HG02759 (cell line): ENCODE data around the gene GRIP1.

ENCODE experiments used
- ATAC-seq: cut with Tn5 transposase; IDR thresholded peaks from one replicate; pipeline ENCODE4 v1.9.1; 2021; ENCODE audit warnings: mild to moderate bottlenecking, moderate library complexity; ENCODE audit not compliant: unreplicated experiment

The GRIP1 gene

DNA sequence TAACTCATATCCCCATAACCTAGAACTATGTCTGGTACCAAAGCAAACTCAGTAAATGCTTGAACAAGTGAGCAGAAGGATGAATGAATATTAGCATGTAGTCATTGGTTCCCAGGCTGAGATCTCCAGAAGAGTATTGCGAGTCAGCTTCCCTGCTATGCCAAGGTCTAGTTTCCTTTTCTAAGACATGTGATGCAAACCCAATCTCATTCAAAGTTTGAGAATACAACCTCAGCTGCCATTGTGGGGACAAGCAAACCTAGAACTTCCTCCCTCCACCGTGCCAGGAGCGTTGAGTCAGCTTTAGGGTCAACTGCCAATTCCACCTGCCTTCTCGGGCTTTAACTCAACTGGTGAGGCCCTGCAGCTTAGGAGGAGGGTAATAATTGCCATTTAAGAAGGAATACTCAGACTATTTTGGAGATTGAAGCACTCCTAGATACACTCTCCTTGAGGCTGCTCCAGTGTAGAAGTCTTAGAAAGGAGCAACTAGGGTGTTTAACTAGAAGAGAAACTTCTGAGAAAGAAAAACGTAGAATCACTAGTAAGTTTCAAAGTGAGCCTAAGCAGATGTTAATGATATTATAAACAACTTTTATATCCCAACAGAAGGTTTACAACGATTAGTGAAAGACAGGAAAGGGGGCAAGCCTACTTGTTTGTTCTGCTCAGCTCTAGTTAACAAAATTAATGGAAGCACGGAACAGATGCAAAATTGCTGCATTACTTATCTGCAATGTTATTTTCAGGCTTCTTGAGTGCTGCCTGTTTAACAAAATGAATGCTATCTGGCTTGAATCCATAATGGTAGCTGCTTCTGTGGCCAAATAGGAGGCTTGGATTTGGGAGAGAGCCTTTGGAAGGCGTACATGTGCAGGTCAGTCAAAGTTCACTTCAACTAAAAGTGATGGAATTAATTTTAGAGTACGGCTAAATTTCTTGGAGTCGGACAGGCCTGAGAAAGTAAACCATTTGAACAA is 279.7 kb downstream of the GRIP1 start:
- ATAC-seq, result no peak

DNA sequence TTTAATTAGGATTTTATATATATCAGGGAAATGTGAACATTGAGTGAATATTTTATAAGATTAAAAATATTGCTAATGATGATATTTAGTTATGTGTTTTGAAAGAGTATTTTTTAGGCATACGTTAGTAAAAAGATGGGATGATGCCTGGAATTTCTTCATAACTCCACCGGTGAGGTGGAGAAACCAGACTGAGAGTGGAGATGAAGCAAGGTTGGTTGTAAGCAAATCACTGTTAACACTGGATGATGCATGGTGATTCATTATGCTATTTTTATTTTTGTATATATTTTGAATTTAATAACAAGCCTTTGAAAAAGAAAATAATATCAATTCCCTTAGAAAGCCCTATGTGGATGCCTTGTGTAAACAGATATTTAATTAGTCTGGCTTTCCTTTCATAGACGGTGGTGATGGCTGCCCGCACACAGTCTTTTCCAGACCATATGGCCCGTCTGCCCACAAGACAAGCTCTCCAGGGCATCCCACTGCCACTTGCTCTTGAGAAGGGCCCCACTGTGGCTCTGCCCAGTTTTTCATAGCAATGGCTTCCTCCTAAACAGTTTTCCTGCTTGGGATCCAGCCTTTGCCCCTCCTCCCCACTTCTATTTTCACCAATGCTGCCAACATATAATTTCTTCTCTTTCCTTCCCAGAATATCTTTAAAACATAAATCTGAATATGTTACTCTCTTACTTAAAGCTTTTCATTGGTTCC is 281.1 kb downstream of the GRIP1 start:
- no peak for ATAC-seq

DNA sequence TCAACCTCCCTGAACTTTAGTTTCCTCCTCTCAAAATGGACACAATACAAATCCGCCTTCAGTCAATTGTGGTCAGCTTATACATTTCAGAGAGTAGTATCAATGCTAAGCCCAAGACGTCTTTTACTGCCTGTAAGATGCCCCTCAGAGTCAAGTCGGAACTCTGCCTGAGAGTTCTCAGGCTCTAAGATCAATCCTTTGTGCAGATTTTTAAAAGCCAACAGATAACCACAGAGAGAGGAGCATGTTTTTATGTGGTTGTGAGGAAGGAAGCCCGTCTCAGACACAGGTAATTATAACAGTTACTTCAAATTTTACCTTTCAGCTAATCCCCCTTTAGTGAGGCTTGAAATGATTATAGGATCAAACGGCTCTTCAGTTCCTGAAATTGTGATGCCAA is 285.0 kb downstream of the GRIP1 start:
- no peak for ATAC-seq

DNA sequence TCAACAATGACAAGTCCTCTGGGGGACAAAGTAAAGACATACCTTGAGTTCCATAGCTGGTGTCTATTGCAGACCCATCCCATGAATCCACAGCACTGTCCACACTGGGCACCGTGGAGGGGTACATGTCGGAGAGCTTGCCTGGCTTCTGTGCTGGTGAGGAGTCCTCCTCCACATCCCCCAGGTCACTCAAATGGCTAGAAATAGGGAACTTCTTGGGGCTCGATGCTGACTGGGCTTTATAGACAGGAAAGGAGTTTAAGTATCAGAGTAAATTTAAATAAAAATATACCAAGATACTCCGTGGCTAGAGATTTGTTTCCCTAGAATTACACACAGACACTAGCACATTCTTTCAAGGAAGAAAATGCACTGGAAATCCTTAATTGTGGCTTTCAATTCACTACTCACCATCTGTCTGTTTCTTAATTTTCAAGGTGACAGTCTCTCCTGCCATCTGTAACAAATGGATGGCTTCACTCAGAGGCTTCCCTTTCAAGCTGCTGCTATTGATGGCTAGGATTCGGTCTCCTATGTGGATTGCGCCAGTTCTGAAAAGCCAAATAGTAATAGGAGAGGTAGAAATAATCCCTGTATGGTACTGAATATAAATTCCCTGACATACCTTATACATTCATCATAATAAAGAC is 286.5 kb downstream of the GRIP1 start:
- ATAC-seq, result no peak

DNA sequence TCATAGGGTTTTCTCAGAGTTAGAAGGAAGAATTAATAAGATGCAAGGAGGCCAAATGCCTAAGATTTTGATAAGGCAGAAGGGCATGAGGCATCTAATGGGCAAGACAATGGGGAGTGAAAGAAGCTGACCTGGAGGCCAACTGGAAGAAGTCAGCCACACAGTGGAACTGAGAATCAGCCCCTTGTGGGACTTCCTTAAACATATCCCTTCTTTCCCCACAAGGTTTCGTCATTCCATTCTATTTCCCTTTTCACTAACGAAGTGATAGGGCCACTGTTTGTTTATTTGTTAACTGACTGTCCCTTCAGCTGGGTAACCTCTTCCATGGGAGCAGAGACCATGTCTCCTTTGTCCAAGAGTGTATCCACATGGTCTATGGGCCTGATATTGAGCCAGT is 290.4 kb downstream of the GRIP1 start:
- no peak for ATAC-seq

DNA sequence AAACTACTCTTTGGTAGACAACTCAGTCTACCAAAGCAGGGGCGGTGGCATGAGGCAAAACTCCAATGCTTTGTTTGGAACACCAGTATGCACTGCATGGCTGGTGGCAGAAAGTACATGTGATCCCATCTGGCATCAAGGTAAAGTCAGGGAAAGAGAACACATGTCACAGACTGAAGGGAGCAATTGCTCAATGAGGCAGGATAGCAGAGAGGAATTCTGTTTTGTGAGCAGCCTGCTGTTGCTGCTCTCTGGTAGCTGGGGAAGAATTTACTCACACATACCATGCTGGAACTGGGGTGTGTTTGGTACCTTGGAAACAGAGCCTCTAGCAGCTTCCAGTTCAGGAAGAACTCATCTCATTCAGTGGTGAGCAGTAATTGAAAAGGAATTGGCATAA is 291.8 kb downstream of the GRIP1 start:
- ATAC-seq, result no peak

DNA sequence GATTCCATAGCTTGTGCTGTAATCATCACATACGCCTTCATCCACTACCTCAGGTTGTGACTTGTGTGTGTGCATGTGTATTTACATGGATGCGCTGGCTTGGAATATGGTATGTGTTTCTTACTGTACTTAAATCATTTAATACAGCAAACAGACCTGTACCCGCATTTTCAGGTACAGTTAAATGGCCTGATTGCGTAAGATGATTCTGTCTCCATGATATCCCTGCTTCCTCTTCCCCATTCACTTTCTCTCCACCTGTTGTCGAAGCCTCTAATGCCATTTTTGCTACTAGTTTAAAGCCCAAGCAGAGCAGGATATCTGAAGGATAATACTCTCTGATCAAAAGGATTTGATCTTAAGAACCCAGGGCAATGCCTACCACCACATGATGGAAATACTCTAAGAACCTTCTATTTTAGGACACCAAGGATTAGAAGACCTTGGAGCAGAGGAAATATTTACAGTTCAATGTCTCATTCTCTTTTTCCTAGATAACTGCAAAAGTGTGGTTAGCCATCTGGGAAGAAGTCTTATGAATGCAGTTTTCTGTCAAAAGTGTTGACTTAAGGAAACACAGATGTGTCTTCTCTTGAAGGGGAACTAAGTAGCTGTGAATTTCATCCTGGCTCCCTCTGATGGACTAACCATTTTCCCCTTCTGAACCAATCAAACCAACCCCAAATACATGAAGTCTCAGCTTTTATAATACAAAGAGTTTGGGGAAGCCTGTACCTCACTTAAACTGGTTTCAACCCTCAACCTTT is 297.9 kb downstream of the GRIP1 start:
- no peak for ATAC-seq

DNA sequence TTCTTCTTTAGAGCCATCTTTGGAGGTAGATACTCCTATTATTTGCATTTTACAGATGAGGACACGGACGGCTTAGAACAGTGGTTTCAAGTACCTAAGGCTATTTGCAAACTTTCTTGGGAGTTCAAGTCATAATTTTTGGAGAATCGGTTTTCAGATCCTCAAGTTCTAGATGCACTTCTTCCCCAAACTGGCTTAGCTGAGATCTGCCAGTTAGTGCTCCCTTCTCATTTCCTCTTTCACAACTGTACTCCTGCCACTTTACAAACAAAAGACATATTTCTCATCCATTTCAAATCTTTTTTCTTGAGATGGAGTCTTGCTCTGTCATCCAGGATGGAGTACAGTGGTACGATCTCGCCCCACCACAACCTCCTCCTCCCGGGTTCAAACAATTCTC is 299.3 kb downstream of the GRIP1 start:
- no peak for ATAC-seq

DNA sequence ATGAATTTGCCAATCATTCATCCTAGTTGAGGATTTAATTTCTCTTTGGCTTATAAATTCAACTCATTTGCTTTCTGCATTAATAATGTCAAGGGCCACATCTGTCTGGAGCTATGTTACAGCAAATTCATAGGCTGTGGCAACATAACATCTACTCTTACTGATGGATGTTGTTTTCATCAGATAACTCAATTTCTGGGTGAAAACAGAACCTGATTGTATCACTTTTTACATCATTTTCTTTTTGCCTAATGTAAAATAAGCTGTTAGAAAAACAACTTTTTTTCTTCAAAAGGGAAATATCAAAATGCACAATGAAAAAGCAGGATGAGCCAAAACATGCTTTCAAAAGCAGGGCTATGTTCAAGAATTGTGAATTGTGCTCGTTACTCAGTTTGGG is 303.3 kb downstream of the GRIP1 start:
- no peak for ATAC-seq

DNA sequence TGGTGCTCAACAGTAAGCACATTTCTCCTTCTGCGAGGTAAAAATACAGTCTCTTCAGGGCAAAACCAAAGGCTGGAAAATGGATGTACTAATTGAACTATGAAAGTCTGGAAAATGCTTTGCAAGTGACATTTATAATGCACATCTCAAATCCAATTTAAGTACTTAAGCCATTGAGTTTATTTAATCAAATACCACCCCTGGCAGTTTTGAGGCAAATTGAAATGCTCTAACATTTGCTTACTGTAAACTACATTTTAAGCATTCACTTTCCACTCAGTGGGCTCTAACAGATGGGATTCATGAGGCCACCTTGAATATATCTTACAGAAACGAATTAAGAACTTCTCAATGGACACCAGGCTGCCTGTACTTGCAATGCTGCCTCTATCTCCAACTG is 306.9 kb downstream of the GRIP1 start:
- no peak for ATAC-seq

DNA sequence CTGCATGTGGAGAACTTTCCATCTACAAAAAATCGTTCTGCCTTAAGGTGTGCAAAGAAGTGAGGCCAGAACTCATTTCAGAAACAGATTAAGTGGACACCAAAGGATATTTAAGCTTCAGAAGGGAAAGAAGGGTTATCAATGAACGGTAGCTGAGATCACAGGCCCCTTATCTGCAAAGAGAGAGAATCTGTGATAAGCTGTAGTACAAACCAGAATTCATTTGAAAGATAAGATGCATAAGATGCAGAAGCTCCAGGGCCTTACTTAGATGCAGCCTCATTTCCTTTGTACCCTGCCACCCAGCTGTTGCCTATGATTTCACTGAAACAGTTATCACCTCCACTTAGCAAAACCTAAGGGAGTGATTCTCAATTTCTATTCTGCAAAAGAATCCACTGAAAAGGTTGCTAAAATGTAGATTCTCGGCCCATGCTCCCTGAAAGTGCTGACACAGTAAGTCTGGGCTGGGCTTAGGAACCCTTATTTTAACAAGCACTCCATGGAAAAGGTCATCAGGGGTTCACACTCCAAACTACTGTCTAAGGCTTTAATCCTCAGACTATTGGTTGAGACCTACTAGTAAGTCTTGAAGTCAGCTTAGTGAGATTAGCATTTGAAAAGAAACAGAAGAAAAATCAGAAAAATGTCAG is 311.7 kb downstream of the GRIP1 start:
- ATAC-seq, result no peak

DNA sequence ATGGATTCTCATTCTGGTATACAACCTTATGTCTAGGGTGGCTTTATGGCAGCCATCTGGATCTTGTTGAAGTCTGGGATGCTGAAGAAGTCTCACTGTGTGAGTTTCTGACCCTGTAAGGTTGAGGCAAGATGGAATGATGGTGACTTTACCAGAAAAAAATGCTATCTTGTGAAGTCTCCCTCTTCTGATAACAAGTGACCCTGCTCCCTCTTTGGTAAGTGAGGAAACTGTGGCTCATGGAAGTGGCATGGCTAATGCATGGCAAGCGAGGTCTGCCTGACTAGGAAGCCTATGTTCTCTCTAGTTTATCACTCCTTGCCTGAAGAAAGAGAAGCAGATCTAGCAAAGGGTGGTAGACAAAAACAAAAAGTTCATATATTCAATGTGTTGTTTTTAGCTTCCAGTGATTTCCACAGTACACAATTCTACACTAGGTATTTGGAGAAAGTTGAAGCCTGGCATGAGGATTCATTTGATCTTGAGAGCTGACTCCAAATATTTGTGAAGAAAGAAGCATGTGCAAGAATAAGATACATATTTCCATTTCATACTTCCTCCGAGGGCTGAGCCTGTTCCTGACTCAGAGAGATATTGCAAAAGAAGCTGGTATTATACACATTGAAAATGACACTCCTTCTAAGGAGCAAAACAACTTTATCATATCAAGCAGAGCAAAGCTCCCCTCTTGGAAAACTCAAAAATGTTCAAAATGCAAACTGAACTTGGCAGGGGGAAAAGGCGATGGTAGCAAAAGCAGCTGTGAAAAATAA is 313.0 kb downstream of the GRIP1 start:
- no peak for ATAC-seq

DNA sequence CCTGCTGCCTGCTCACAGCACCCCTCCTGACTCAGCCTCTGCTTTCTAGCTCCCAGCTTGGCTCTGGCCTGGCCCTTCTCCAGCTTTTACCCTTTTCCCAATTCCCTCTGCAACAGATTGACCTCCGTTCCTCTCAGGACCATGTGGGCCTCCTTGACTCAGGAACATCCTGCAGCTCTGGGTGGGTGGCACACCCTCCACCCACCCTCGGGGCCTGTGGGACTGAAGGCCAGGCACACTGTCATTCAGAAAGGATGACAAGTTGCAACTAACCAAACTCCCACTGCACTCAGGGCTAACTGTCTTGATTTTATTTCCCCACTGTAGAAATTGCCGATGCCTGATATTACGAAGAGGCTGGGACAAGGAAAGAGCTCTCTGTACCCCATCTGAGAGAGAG is 317.2 kb downstream of the GRIP1 start:
- ATAC-seq, result no peak

DNA sequence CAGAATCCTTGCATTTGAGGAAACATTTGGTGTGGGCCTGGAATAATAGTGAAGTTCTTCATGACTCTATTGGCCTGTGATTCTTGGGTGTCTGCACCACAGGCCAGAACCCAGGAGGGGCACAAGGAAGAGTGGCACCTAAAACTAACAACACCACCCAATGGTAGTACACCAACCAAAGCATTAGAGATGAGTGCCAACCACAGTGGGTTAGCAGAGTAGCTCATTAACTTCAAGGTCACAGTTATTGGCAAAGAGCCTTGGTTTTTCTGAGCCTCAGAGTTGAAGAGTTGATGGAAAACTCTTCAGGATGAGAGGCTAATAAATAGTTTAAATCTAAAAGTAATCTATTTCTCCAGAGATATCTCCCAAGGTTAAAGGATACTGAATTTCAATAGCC is 319.6 kb downstream of the GRIP1 start:
- no peak for ATAC-seq

DNA sequence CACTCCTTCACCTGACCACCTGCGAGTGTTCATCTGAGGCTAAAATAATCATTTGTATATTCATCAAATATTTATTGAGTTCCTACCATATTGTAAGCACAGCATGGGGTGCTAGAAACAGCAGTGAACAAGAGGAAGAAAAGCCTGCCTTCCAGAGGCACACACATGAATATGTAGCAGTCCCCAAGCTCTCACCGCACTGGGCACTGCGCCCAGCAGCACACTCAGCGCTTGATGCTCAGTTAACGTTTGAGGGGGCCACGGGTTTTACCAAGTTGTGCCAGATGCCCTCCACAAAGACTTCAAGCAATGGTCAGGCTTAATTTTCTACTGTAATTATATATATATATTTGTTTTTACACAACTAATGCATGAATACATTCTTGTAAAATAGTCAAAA is 324.6 kb downstream of the GRIP1 start:
- ATAC-seq, result no peak

DNA sequence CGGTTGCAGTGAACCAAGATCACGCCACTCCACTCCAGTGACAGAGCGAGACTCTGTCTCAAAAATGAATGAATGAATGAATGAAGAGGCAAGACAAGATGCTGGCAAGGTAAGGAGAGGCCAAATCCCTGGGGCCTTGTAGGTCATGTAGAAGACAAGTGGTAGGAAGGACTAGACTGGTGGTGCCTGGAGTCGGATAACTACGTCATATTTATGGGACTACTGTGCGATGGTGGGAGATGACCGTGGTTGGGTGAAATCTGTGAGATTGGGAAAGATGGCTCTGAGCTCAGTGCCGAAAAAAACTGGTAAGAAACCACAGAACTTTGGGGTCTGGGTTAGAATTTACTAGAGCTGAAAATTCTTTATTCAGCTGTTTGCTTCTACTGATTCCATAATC is 326.0 kb downstream of the GRIP1 start:
- ATAC-seq, result no peak

DNA sequence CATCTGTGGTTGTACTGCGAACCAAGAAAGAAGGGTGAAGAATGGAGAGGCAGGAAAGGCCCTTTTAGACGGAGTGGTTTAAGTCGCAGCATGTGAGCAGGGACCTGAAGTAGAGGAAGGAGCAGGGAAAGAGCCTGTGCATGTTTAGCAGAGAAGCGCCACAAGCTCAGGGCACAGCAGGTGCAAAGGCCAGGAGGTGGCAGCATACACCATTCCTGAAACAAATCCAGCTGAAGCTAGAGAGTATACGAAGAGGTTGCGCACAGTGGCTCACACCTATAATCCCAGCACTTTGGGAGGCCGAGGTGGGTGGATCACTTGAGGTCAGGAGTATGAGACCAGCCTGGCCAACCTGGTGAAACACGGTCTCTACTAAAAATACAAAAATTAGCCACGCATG is 326.7 kb downstream of the GRIP1 start:
- ATAC-seq, result no peak

DNA sequence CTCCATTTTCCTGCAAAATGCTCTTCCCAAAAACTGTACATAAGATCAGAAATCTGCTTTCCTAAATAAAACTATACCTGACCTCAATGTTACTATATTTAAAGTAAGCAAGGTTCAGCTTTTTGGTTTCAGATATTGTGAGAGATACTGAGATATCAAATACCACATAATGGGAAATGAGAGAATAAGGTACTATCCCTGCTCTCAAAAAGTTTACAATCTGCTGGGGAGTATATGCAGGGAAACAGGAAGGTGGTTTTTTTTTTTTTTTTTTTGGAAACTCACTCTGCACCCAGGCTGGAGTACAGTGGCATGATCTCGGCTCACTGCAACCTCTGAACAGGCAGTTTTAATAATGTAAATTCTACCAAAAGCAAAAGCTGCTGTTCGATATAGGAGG is 327.6 kb downstream of the GRIP1 start:
- no peak for ATAC-seq

DNA sequence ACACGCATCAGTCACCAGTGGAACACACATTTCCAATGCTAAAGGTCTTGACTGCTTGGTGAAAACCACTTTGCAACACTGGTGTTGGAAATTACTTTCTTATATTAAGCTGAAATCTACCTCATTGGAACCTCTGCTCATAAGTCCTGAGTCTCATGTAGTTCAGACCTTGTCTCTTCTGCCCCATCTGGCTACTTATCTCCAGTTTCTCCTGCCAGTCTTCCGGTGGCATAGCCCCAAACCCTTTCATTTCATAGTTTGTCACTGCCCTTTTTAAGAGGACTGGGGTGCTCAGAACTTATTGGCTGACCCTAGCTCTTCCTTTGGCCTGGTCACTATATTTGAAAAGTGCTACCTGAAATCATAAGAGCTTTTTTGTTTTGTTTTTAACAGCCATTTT is 332.9 kb downstream of the GRIP1 start:
- no peak for ATAC-seq

DNA sequence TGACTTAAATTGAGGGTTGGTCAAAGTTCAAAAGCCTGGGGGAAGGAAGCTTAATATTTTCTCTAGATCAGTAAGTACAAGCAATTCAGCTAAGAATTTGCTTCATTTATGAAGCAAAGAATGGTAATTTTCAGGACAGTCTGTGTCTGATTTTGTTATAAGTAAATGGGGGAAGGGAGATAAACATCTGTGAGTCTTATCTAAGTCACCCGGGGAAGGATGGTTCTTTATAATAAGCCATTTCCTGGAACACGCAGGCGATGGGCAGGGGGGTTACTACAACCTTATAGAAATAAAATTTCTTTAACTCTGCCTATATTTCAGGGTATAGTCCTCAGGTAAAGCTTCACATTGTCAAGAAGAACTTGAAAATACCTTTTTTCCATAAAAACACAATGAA is 333.7 kb downstream of the GRIP1 start:
- no peak for ATAC-seq
